NT2/D1 (cell line): ENCODE data around the gene GASK1A.

ENCODE experiments used
- DNase-seq: peaks from one replicate; pipeline ENCODE4 v3.0.0-alpha.2; 2011; ENCODE audit warnings: low read depth, low spot score
- H3K27me3 ChIP-seq: 2 replicates; pipeline ENCODE4 v1.6.0; 2011; ENCODE audit warnings: mild to moderate bottlenecking; ENCODE audit not compliant: insufficient read length, insufficient read depth
- H3K36me3 ChIP-seq: 2 replicates; pipeline ENCODE4 v1.6.1; 2011; ENCODE audit warnings: mild to moderate bottlenecking, low read length, mixed read lengths; ENCODE audit not compliant: insufficient read depth, insufficient read length
- H3K4me1 ChIP-seq: 2 replicates; pipeline ENCODE4 v1.5.1; 2011; ENCODE audit not compliant: insufficient read depth, insufficient read length
- H3K4me3 ChIP-seq: 2 replicates; pipeline ENCODE4 v1.5.1; 2011; ENCODE audit warnings: low read depth; ENCODE audit not compliant: insufficient read length
- H3K9ac ChIP-seq: 2 replicates; pipeline ENCODE4 v1.6.0; 2011; ENCODE audit warnings: low read depth; ENCODE audit not compliant: insufficient read length
- H3K9me3 ChIP-seq: 2 replicates; pipeline ENCODE4 v1.5.1; 2011; ENCODE audit warnings: mild to moderate bottlenecking, low read length; ENCODE audit not compliant: insufficient read depth
- SUZ12 ChIP-seq: IDR thresholded peaks from 2 replicates; pipeline ENCODE4 v1.6.1; 2011; ENCODE audit not compliant: insufficient read length, insufficient read depth; ENCODE audit errors: extremely low read depth
- YY1 ChIP-seq: IDR thresholded peaks from 2 replicates; pipeline ENCODE4 v1.6.1; 2011; ENCODE audit not compliant: insufficient read length, insufficient read depth
- ZNF274 ChIP-seq: IDR thresholded peaks from 2 replicates; pipeline ENCODE4 v1.6.1; 2011; ENCODE audit warnings: mild to moderate bottlenecking, low read depth, low read length

The GASK1A gene

DNA sequence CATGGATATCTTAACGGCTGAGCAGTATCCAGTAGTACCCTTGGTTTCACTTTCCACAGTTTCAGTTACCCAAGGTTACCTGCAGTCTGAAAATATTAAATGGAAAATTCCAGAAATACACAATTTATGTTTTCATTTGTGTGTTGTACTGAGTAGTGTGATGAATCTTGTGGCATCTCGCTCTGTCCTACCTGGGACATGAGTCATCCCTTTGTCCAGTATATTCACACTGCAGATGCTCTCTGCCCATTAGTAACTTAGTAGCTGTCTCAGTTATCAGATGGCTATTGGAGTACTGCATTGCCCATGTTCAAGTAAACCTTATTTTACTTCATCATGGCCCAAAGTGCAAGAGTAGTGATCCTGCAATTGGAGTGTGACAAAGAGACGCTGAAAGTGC is 26.1 kb downstream of the GASK1A start:
- Histone ChIP-seq H3K4me1 (no peaks in the 10 kb centered on the region), H3K36me3 (no peaks in the 10 kb centered on the region), H3K4me3 (no peak overlapping the region), H3K9ac (no peak overlapping the region), H3K9me3 (no peaks in the 10 kb centered on the region), H3K27me3 (no peaks in the 10 kb centered on the region)
- no peak for DNase-seq
- TF ChIP-seq SUZ12 = no peak
- no peak for TF ChIP-seq YY1
- TF ChIP-seq ZNF274 = no peak

DNA sequence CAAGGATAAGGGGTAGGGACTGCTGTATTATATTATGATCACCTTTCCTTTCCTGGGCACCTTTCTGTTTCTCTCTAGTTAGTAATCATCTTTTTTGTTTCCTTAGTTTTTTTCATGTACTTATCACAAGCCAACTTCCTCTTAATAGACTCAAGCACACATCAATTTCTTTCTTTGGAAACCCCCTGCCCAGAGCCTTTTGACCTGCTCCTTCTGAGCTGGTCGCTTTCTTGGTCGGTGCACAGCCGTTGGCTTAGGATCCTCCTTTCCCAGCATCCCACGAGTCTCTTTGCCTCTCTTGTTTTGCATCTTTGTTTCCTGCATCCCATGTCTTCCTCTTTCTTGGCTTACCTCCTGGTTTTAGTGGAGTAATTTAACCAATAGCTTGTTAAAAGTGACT is 26.9 kb downstream of the GASK1A start:
- no peaks in the 10 kb centered on the region for H3K27me3 ChIP-seq
- no peaks in the 10 kb centered on the region for H3K4me1 ChIP-seq
- no peak overlapping the region for H3K9ac ChIP-seq
- no peak for TF ChIP-seq YY1
- TF ChIP-seq ZNF274 = no peak
- no peak for TF ChIP-seq SUZ12
- DNase-seq = no peak
- H3K4me3 ChIP-seq = no peak overlapping the region
- H3K36me3 ChIP-seq = no peaks in the 10 kb centered on the region
- no peaks in the 10 kb centered on the region for H3K9me3 ChIP-seq

DNA sequence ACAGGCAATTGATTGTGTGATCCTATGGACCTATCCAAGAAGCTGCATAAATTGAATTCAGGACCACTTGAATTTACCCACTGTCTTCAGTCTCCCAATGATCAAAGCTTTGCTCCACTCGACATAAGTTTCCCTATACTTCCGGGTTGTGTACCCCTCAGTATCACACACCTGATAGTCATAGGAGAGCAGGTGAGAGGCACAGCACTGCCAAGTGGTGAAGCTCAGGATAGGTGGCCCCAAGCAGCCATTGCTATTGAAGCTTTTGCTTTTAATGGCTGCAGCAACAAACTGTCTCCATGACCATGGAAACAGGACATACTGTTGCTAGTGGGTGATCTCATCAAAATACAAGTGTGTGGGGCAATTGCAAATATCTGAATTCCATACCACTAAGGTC is 27.7 kb downstream of the GASK1A start:
- H3K9ac ChIP-seq = no peak overlapping the region
- TF ChIP-seq YY1 (no peak), SUZ12 (no peak), ZNF274 (no peak)
- H3K9me3 ChIP-seq = 0 out of 2 replicates have a peak, but pooled peaks cover 3% of the 10 kb centered on the region
- no peak for DNase-seq
- H3K4me1 ChIP-seq = no peaks in the 10 kb centered on the region
- no peak overlapping the region for H3K4me3 ChIP-seq
- no peaks in the 10 kb centered on the region for H3K27me3 ChIP-seq
- no peaks in the 10 kb centered on the region for H3K36me3 ChIP-seq

DNA sequence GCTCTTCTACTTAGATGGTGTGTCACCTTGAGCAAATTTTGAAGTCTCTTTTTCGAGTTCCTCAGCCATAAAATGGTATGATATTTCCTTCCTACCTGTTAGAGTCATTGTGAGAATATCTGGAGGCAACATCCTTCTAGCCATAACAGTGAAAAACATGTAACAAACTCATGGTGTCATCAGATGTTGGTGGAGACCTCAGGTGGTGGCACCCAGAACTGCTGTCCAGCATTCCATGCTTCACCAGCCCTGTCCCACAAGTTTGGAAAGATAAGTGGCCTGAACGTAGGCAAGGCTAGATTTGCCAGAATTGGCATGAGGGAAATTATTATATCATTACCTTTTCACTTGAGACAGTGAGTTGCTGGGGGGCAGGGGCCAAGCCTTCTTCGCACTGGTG is 30.4 kb downstream of the GASK1A start:
- Histone ChIP-seq H3K4me3 (no peak overlapping the region), H3K9ac (no peak overlapping the region), H3K4me1 (no peaks in the 10 kb centered on the region), H3K27me3 (no peaks in the 10 kb centered on the region), H3K9me3 (peaks cover 22% of the 10 kb centered on the region), H3K36me3 (no peaks in the 10 kb centered on the region)
- no peak for DNase-seq
- TF ChIP-seq ZNF274 = no peak
- TF ChIP-seq YY1 = no peak
- TF ChIP-seq SUZ12 = no peak

DNA sequence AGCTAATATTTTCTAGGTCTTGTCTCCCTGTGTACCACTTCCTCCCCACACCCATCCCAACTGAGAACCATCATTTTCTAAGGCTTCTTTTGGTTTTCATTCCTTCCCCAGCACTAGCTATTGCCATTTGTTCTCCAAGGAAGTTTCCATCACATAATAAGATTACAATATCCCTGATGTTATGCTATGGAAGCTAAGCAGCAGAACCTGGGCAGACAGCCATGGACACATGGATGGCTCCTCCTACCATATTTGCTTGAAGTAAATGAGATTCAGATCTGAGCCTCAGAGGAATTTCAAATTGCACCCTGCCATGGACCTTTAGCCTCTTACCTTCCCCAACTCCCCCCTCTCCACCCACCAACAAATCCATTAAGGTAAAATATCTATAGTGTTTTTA is 31.5 kb downstream of the GASK1A start:
- no peak for DNase-seq
- H3K4me3 ChIP-seq = no peak overlapping the region
- peaks cover 33% of the 10 kb centered on the region for H3K9me3 ChIP-seq
- no peak for TF ChIP-seq SUZ12
- TF ChIP-seq YY1 = no peak
- TF ChIP-seq ZNF274 = no peak
- H3K36me3 ChIP-seq = no peaks in the 10 kb centered on the region
- no peaks in the 10 kb centered on the region for H3K27me3 ChIP-seq
- H3K9ac ChIP-seq = no peak overlapping the region
- no peaks in the 10 kb centered on the region for H3K4me1 ChIP-seq

DNA sequence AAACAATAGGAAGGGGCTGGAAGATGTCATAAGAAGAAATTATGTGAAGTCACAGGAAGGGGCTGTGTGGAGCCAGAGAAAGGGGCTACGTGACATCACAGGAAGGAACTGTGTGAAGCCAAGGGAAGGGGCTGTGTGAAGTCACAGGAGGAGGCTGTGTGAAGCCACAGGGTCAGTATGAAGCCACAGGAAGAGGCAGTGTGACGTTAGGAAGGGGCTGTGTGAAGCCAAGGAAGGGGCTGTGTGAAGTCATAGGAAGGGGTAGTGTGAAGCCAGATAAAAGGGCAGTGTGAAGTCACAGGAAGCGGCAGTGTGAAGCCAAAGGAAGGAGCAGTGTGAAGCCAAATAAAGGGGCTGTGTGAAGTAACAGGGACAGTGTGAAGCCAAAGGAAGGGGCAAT is 32.5 kb downstream of the GASK1A start:
- Histone ChIP-seq H3K9ac (no peak overlapping the region), H3K9me3 (peaks cover 42% of the 10 kb centered on the region), H3K4me1 (no peaks in the 10 kb centered on the region), H3K27me3 (no peaks in the 10 kb centered on the region), H3K4me3 (no peak overlapping the region), H3K36me3 (no peaks in the 10 kb centered on the region)
- TF ChIP-seq YY1 = no peak
- no peak for TF ChIP-seq ZNF274
- TF ChIP-seq SUZ12 = no peak
- DNase-seq = no peak

DNA sequence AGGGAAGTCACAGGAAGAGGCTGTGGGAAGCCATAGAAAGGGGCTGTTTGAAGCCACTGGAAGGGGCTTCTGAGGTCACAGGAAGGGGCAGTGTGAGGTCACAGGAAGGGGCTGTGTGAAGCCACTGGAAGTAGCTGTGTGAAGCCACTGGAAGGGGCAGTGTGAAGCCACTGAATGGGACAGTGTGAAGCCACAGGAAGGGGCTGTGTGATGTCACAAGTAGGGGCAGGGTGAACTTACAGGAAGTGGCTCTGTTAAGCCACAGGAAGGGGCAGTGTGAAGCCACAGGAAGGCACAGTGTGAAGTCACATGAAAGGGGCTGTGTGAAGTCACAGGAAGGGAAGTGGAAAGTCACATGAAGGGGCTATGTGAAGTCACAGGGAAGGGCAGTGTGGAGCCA is 33.1 kb downstream of the GASK1A start:
- Histone ChIP-seq H3K4me1 (no peaks in the 10 kb centered on the region), H3K36me3 (no peaks in the 10 kb centered on the region), H3K9me3 (peaks cover 47% of the 10 kb centered on the region), H3K27me3 (no peaks in the 10 kb centered on the region), H3K9ac (no peak overlapping the region), H3K4me3 (no peak overlapping the region)
- TF ChIP-seq SUZ12 (no peak), ZNF274 (no peak), YY1 (no peak)
- no peak for DNase-seq

DNA sequence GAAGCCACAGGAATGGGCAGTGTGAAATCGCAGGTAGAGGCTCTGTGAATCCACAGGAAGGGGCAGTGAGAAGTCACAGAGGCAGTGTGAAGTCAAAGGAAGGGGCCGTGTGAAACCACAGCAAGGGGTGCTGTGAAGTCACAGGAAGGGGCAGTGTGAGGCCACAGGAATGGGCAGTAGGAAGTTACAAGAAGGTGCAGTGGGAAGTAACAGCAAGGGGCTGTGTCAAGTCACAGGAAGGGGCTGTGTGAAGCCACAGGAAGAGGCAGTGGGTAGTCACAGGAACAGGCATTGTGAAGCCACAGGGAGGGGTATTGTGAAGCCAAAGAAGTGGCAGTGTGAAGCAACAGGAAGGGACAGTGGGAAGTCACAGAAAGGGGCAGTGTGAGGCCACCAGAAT is 34.1 kb downstream of the GASK1A start:
- Histone ChIP-seq H3K9ac (no peak overlapping the region), H3K9me3 (peaks cover 54% of the 10 kb centered on the region), H3K4me3 (no peak overlapping the region), H3K4me1 (no peaks in the 10 kb centered on the region), H3K36me3 (no peaks in the 10 kb centered on the region), H3K27me3 (no peaks in the 10 kb centered on the region)
- TF ChIP-seq SUZ12 = no peak
- no peak for TF ChIP-seq ZNF274
- no peak for TF ChIP-seq YY1
- DNase-seq = no peak
